ENCODE measurements around the gene CLDN8.

Gene CLDN8

DNA sequence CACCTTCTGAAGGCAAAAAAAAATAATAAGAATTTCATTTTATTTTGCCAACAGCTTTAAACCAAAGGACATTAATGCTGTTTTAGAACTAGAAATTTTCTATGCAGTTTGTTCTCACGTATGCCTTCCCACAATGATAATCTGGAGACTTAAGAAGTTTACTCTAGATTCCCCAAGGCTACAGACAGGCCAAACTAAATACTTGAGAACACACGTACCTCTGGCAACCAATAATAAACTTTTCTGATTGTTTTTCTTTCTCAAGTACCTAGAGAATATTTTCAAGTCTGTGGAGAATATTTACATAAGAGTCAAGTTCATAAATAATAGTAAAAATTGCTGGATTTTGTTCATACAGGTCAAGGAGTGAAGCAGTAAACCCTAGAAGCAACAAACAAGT lies 15.9 kb downstream of the CLDN8 start:
- no peak for DNase-seq

- no peak for DNase-seq
These were observed 21.1 kb downstream of the CLDN8 start for GRCh38 chr21:30194701-30195299.

DNA sequence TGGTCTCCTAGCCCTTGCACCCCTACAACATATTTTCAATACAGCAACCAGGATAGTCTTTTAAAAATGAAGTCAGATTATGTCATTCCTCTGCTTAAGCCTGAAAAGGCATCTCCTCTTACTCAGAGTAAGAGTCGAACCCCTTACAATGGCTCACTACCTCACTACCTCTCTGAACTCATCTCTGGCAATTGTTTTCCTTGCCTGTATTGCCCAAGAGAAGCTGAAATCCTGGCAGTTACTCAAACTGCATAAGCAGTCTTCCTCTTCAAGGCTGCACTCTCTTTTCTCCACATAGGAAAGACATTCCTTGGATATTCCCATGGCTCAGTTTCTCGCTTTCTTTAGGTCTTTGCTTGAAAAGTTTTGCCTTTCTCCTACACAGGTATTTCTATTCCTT lies 22.7 kb downstream of the CLDN8 start:
- DNase-seq = no peak

GRCh38 chr21:30190554-30190953 lies 25.3 kb downstream of the CLDN8 start:
- no peak for DNase-seq

- no peak for DNase-seq
These were observed 26.1 kb downstream of the CLDN8 start for GRCh38 chr21:30189773-30190172.

DNA sequence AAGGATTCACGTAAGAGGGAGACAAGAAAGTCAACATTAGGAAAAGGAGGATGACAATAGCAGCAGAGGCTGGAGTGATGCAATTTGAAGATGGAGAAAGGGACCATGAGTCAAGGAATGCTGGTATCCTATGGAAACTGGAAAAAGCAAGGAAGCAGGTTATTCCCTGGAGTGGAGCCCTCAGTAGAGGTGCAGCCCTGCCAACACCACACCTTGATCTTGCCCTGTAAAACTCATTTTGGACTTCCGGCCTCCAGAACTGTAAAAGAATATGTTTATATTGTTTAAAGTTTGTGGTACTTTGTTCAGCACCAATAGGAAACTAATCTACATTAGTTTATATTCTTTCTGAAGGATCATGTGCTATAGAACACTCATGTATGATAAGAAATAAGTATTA lies 29.7 kb downstream of the CLDN8 start:
- no peak for DNase-seq

DNA sequence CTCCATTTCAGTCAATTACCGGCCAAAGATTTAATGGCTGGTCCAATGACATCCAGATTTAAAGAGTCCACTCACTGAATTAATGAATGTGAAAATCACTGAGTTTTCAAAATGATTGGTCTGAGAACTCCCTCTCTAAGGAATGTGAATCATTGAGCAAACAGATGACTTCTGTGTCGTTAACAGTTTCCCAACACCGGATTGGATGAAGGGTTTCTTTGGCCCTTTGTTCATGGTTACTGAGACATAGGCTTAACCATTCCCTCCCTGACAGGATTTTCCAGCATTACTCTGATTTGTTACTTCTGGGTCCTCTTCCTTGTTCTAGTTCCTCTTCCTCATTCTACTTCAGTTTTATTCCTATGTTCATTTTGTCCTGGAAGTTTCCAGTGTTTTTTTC lies 47.8 kb downstream of the CLDN8 start:
- DNase-seq = no peak

DNA sequence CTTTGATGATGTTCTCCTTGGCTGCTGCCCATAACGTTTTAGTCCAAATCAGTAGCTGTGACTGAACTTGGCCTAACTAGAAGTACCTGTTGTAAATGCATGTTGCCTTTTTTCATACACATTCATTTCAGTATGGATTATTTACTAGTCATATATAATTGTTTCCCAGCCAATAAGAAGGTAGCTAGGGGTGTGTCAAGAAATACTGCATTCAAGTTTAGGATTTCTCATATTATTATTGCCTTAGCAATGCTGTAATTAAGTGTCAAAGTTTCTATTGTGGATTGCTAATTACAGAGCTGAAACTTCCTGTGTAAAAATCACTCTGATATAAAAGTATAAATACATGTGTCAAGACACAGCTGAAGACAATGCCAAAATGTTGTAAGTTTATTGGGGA lies 49.2 kb downstream of the CLDN8 start, which contains the start of gene CLDN17:
TSS of gene CLDN17 (minus strand) at position 101 of the 400 bp plus-strand sequence. CDS start 188 bp downstream, outside the sequence.
- no peak for DNase-seq

DNA sequence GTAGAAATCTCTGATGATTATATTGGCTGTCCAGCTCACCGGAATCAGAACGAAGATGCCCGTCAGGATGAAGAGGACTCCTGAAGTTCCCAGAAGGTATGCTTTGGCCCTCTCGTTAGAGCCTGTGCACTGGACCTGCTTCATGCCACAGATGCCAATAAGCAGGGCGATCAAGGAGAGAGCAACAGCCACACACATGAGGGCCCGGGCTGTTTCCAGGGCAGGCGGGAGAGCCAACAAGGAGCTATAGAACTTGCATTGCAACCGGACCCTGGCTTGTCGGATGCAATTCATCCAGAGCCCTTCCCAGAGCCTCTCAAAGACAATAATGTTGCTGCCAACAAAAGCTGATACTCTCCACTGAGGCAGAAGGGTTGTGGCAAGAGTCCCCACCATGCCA lies 49.7 kb downstream of the CLDN8 start:
- DNase-seq = no peak

- no peak for DNase-seq
These were observed 51.1 kb downstream of the CLDN8 start for GRCh38 chr21:30164796-30165195.
